Activated T-cell treated with anti-CD3 and anti-CD28 coated beads, Interleukin-2, amount 50 U/mL, for 72 hours (primary cell): ENCODE data around the gene CHRDL2. TPM values are rescaled to one million over a fixed set of nuclear protein-coding genes. Genes with fewer than 3 reads are reported as not detected.

Experiments used
- ATAC-seq, 2 donors: fragments of 150-1000 bp; cut with Tn5 transposase; replicated peaks in 1 of 2; 2 replicates each; pipeline ENCODE4 v1.10.0; 2021; ENCODE audit warnings: moderate library complexity in 2 of 2, mild to moderate bottlenecking in 1 of 2
- DNase-seq, 2 donors: peaks; one replicate each; pipeline ENCODE4 v3.0.0; 2021 to 2022; ENCODE audit warnings: mixed read lengths in 1 of 2
- H3K27ac Mint-ChIP-seq: one replicate; pipeline ENCODE4 v1.8.0; 2022; ENCODE audit warnings: mild to moderate bottlenecking, moderate library complexity, mixed read lengths
- H3K27me3 Mint-ChIP-seq: one replicate; pipeline ENCODE4 v1.8.0; 2022; ENCODE audit warnings: low read depth, mixed read lengths
- H3K36me3 Mint-ChIP-seq, 2 donors: one replicate each; pipeline ENCODE4 v1.8.0; 2022; ENCODE audit warnings: mixed read lengths in 2 of 2, mild to moderate bottlenecking in 1 of 2; ENCODE audit not compliant: insufficient read depth in 2 of 2
- H3K4me1 Mint-ChIP-seq: one replicate; pipeline ENCODE4 v1.8.0; 2022; ENCODE audit warnings: low read depth, mixed read lengths
- H3K4me3 Mint-ChIP-seq, 2 donors: one replicate each; pipeline ENCODE4 v1.8.0; 2022; ENCODE audit warnings: mild to moderate bottlenecking in 2 of 2, mixed read lengths in 2 of 2, moderate library complexity in 2 of 2
- H3K9me3 Mint-ChIP-seq, 2 donors: one replicate each; pipeline ENCODE4 v1.8.0; 2022; ENCODE audit warnings: mixed read lengths in 2 of 2
- total RNA-seq, 2 donors: library from RNA; stranded (reverse); gene quantifications; one replicate each; pipeline ENCODE4 v1.2.3, GENCODE V29; 2022

The CHRDL2 gene
- total RNA-seq, 2 donors from 2014 or later: not detected

- peak in 1 of 2 donors; percentile 33 for DNase-seq
Observed at GRCh38 chr11:74739546-74740270, 8.5 kb upstream of the CHRDL2 start.

DNA sequence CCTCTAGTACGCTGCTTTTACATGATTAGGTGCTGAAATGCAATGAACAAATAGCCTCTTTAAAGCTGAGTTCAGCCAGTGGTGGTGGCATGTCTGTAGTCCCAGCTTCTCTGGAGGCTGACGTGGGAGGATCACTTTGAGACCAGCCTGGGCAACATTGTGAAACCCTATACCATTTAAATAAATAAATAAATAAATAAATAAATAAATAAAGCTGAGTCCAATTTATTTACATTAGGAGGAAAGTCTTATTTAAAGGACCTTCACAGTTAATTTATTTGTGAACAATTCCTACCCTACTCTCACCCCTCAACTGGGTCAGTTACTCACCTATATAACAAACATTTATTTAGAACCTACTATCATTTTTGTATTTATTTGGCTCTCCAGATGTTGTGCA lies 4.8 kb upstream of the CHRDL2 start:
- no peak for DNase-seq
- peaks cover 48% of the 10 kb centered on the region for H3K27me3 Mint-ChIP-seq
- H3K27ac Mint-ChIP-seq: no peak overlapping the region
- no peaks in the 10 kb centered on the region for H3K36me3 Mint-ChIP-seq
- no peak for ATAC-seq
- peaks cover 12% of the 10 kb centered on the region for H3K4me1 Mint-ChIP-seq
- H3K9me3 Mint-ChIP-seq: no peaks in the 10 kb centered on the region
- H3K4me3 Mint-ChIP-seq: no peak overlapping the region

More at GRCh38 chr11:74739546-74740270, 8.5 kb upstream of the CHRDL2 start:
- peaks cover 20% of the 10 kb centered on the region for H3K27me3 Mint-ChIP-seq
- H3K36me3 Mint-ChIP-seq: no peaks in the 10 kb centered on the region
- H3K4me3 Mint-ChIP-seq: peak overlapping the region in 1 of 2 donors; percentile 28
- ATAC-seq: peak; percentile 85 to 87
- no peak overlapping the region for H3K27ac Mint-ChIP-seq
- H3K4me1 Mint-ChIP-seq: peaks cover 23% of the 10 kb centered on the region
- H3K9me3 Mint-ChIP-seq: no peaks in the 10 kb centered on the region

DNA sequence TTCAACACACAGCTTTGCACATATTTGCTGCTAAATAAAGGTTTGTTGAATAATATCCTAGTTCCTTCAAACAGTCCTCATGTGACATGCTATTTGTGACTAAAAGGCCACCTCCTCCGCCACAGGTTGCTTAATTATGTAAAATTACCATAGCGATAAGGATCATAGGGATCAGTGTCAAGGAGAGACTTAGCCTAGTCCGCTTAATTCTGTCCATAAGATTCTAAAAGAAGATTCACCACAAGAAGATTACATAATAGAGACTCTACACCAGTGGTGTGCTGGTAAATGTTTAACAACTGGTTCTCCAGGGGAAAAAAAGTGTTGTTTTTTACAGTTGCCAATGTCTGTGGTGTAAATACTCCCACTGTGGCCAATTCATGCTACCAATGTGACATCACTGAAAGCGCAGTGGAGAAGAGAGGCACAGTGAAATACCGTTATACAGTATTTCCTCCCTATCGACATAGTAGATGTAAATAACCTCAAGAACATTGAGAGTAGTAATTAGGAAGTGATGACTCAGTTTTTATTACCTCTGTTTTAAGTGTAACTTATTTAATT lies 4.2 kb upstream of the CHRDL2 start:
- ATAC-seq (no peak), DNase-seq (no peak)
- peaks cover 17% of the 10 kb centered on the region for H3K4me1 Mint-ChIP-seq
- no peak overlapping the region for H3K27ac Mint-ChIP-seq
- peaks cover 54% of the 10 kb centered on the region for H3K27me3 Mint-ChIP-seq
- no peaks in the 10 kb centered on the region for H3K36me3 Mint-ChIP-seq
- no peak overlapping the region for H3K4me3 Mint-ChIP-seq
- H3K9me3 Mint-ChIP-seq: no peaks in the 10 kb centered on the region

GRCh38 chr11:74734559-74734925 lies 3.3 kb upstream of the CHRDL2 start:
- H3K9me3 Mint-ChIP-seq: no peaks in the 10 kb centered on the region
- no peak for DNase-seq
- ATAC-seq: no peak
- no peak overlapping the region for H3K4me3 Mint-ChIP-seq
- no peaks in the 10 kb centered on the region for H3K36me3 Mint-ChIP-seq
- H3K27ac Mint-ChIP-seq: no peak overlapping the region
- H3K4me1 Mint-ChIP-seq: peaks cover 10% of the 10 kb centered on the region
- peaks cover 63% of the 10 kb centered on the region for H3K27me3 Mint-ChIP-seq

DNA sequence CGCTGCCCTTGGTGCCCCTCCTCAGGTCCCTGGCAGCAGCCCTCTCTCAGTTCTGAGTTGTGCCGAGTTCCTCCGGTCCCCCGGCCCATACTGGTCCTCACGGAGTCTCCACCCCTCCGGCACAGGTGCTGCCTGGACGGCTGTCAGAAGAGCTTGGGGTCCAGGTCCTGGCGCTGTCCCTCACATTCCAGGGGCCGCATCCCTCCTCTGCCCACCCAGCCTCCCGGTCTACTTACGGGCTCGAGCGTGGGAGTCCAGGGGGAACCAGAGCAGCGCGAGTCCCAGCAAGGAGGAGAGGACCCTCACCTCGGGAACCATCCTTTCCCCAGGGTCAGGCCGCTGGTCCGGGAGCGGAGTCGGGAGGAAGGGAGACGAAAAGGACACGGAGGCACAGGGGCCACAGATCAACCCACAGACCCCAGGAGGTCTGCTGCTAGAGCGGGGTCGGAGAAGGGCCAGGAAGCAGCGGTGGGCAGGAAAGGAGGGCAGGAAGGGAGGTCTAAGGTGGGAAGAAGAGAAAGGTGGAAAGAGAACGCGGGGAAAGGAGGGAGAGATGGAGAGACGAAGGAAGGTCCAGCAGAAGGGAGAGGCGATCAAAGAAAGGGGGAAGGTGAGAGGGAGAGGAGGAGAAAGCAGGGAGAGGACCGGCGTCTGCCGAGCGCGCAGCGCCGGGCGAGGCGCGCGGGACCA lies 510 bp downstream of the CHRDL2 start:
- Mint-ChIP-seq H3K27ac (no peak overlapping the region), H3K4me3 (peak overlapping the region; percentile 40 to 42), H3K36me3 (no peaks in the 10 kb centered on the region), H3K4me1 (peaks cover 5% of the 10 kb centered on the region), H3K27me3 (peaks cover 55% of the 10 kb centered on the region), H3K9me3 (no peaks in the 10 kb centered on the region)
- no peak for ATAC-seq
- DNase-seq: no peak

DNA sequence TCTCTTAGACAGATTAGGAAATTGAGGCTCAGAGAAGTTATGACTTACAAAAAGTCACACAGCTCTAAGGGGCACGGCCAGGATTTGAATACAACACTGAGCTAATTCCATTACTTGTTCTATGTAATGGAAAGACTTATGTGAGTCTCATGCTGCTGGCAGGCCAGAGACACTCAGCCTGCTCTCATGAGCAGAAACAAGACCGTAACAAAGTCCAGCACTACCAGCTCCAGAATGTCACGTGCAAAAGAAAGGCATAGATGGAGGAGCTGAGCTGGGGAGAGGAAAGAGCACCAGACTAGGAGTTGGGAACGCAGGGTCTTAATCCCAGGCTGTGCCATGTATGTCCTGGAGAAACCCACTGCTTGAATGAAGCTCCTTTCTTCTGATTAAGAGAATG lies 1.8 kb downstream of the CHRDL2 start:
- Mint-ChIP-seq H3K27ac (no peak overlapping the region), H3K4me3 (no peak overlapping the region), H3K9me3 (no peaks in the 10 kb centered on the region), H3K4me1 (peaks cover 5% of the 10 kb centered on the region), H3K36me3 (no peaks in the 10 kb centered on the region), H3K27me3 (peaks cover 59% of the 10 kb centered on the region)
- DNase-seq (no peak), ATAC-seq (no peak)

DNA sequence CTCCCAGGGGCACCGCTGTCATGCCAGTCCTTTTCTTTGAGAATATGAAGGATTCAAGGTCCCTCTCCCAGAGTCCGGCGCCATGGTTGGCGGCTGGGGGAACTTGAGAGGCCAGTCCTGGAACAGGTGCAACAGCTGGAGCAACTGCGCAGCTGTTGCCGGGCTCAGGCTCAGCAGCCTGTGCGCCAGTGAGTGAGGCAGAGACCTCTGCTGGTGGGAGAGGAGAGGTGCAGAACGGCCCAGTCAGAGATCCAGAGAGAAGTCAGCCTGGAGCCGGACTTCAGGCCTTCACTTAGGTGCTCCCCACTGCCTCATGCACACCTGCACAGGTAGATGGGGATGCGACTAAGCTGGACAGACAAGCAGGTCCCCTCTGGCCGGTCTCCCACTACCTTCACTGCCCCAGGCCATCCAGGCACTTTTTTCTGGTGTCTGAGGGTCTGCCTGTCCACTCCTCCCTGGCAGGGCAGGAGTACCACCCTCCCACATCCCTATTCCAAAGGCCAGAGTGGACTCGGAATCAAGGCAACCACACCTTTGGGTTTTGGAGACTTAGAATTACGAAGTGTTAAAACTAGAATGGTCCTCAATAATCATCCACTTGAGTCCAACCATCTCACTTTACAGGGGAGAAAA lies 4.6 kb downstream of the CHRDL2 start:
- Mint-ChIP-seq H3K9me3 (no peaks in the 10 kb centered on the region), H3K4me3 (no peak overlapping the region), H3K27me3 (peaks cover 37% of the 10 kb centered on the region), H3K4me1 (peaks cover 5% of the 10 kb centered on the region), H3K36me3 (no peaks in the 10 kb centered on the region), H3K27ac (no peak overlapping the region)
- ATAC-seq (peak; percentile 91 to 92), DNase-seq (peak; percentile 63 to 68)

DNA sequence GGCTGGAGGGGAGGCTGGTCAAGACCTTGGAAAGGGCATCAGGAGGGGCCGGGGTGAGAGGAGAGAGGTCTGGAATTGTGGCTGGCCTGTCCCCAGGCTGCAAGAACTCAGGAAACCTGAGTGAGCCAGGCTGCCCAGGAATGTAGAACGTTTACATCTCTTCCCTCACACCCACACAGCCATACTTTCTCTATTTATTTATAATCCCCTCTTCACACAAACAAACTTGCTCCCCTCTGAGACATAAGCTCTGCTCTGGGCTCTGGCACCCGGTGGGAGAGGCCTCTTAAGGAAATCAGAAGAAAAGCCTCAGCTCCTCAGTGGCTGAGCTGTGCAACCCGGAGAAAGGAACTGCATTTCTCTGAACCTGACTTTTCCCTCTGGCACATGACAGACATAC lies 5.5 kb downstream of the CHRDL2 start:
- Mint-ChIP-seq H3K4me1 (peaks cover 1% of the 10 kb centered on the region), H3K27me3 (peaks cover 31% of the 10 kb centered on the region), H3K9me3 (no peaks in the 10 kb centered on the region), H3K4me3 (no peak overlapping the region), H3K36me3 (no peaks in the 10 kb centered on the region), H3K27ac (no peak overlapping the region)
- ATAC-seq (no peak), DNase-seq (no peak)

GRCh38 chr11:74723511-74723910 lies 7.7 kb downstream of the CHRDL2 start:
- no peak for ATAC-seq
- no peak overlapping the region for H3K4me3 Mint-ChIP-seq
- no peaks in the 10 kb centered on the region for H3K4me1 Mint-ChIP-seq
- no peaks in the 10 kb centered on the region for H3K36me3 Mint-ChIP-seq
- no peak for DNase-seq
- no peaks in the 10 kb centered on the region for H3K9me3 Mint-ChIP-seq
- H3K27me3 Mint-ChIP-seq: peaks cover 9% of the 10 kb centered on the region
- no peak overlapping the region for H3K27ac Mint-ChIP-seq

DNA sequence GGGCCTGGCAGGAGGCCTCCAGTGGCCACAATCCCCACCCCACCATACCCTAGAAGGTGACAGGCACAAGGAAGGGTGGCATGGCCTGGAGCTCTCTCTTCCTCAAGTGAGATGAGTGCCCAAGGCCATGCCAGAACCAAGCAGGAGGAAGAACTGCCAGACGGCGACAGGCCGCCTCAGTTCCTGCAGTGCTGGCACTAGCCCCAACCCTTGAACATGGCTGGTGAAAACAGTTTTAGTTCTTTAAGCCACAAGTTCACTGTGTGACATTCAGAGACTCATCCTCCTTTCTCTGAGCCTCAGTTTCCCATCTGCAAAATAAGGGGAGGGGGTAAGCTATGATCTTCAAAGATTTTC lies 9.8 kb downstream of the CHRDL2 start:
- no peak for ATAC-seq
- H3K27ac Mint-ChIP-seq: no peak overlapping the region
- no peaks in the 10 kb centered on the region for H3K9me3 Mint-ChIP-seq
- H3K4me3 Mint-ChIP-seq: no peak overlapping the region
- H3K27me3 Mint-ChIP-seq: peaks cover 7% of the 10 kb centered on the region
- no peaks in the 10 kb centered on the region for H3K36me3 Mint-ChIP-seq
- H3K4me1 Mint-ChIP-seq: peaks cover 5% of the 10 kb centered on the region
- no peak for DNase-seq

DNA sequence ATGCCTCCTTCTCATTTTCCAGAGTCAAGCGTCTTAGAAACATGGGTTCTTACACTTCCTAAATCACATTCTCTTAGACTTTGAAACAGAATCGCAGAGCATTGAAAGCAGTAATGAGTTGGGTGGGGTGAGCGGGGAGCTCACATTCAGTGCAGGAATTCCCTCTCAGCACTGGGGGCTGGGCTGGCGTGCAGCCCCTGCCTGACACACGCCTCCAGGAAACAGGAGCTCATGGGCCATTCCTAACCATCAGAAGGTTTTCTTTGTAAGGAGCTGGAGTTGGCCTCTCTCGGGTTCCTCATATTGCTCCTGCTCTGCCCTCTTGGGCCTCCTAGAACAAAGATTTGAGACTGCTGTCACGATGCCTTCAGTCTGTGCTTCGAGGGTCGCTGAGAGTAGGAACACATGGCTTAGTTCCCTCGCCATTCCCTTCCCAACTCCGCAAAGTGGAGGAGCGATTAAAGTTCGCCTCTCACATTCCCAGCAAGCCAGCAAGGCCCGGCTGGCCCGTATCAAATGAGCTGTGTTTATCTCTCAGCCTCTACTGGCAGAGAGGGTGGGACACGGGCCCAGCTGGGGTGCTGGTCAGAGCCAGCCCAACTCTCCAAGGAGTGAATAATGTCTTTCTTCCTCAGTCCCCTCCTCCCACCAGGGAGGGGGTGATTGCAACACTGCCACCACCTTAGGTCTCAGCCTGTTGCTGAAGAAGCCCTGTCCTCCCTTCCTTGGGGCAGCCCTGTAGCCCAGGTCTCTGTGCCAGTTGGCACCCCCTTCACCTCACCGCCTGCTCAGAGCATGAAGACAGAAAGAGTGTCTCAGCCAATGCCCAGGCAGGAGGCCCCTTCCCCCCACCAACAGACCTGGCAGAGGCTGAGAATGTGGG lies 10.4 kb downstream of the CHRDL2 start:
- no peak overlapping the region for H3K27ac Mint-ChIP-seq
- H3K36me3 Mint-ChIP-seq: no peaks in the 10 kb centered on the region
- H3K9me3 Mint-ChIP-seq: no peaks in the 10 kb centered on the region

DNA sequence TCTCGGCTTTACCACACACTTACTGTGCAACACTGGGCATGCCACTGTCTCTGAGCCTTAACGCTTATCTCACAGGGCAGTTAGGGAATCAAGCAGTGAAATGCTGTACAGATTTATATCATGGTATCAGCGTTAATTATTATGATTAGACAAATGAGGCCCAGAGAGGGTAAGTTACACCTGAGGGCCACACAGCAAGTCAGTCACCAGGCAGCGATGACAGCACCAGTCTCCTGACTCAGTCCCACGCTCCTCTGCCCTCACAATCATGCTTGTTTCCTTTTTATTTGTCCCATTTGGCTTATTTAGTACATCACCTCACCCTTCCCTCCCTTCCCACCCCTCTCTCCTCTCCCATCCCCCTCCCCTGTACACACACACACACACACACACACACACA lies 12.2 kb downstream of the CHRDL2 start:
- H3K4me1 Mint-ChIP-seq: peaks cover 17% of the 10 kb centered on the region
- no peak overlapping the region for H3K4me3 Mint-ChIP-seq
- H3K9me3 Mint-ChIP-seq: no peaks in the 10 kb centered on the region
- H3K27ac Mint-ChIP-seq: no peak overlapping the region
- no peaks in the 10 kb centered on the region for H3K36me3 Mint-ChIP-seq
- DNase-seq (no peak), ATAC-seq (no peak)
- H3K27me3 Mint-ChIP-seq: no peaks in the 10 kb centered on the region

More for the DNA sequence above, 10.4 kb downstream of the CHRDL2 start:
- DNase-seq (no peak), ATAC-seq (no peak)
- Mint-ChIP-seq H3K4me1 (peaks cover 5% of the 10 kb centered on the region), H3K27me3 (peaks cover 7% of the 10 kb centered on the region), H3K4me3 (no peak overlapping the region)
